Keratinocyte (primary cell): Measurements from ENCODE around the gene FAM118B. TPM values are rescaled to one million over a fixed set of nuclear protein-coding genes. Genes with fewer than 3 reads are reported as not detected.

ENCODE experiments used
- DNase-seq: peaks from one replicate; pipeline ENCODE4 v3.0.0-alpha.2; 2011; ENCODE audit warnings: low read depth, missing footprints, low spot score
- FAIRE-seq: peaks from 2 replicates; lab custom pipeline; 2011; peaks lifted over from hg19 to GRCh38; lab: Jason Lieb, UNC
- H2AFZ ChIP-seq: 2 replicates; pipeline ENCODE4 v1.6.0; 2012; ENCODE audit warnings: low read length, control low read depth, inconsistent platforms; ENCODE audit not compliant: control insufficient read depth
- H3K27ac ChIP-seq: 2 replicates; pipeline ENCODE4 v1.5.1; 2011; ENCODE audit warnings: low read length; ENCODE audit not compliant: control insufficient read depth, insufficient read depth
- H3K27me3 ChIP-seq: 3 replicates; pipeline ENCODE4 v1.6.0; 2011; ENCODE audit warnings: low read length; ENCODE audit not compliant: control insufficient read depth, insufficient read depth; ENCODE audit errors: extremely low read depth
- H3K36me3 ChIP-seq, 2 experiments: 2 replicates in 1 of 2; 3 replicates in 1 of 2; pipeline ENCODE4 v1.5.1; 2011; ENCODE audit warnings: low read length in 2 of 2, mild to moderate bottlenecking in 1 of 2; ENCODE audit not compliant: control insufficient read depth in 2 of 2, insufficient read depth in 2 of 2; ENCODE audit errors: extremely low read depth in 1 of 2
- H3K4me1 ChIP-seq: 3 replicates; pipeline ENCODE4 v1.5.1; 2011; ENCODE audit warnings: low read length; ENCODE audit not compliant: control insufficient read depth, insufficient read depth; ENCODE audit errors: extremely low read depth
- H3K4me2 ChIP-seq: 3 replicates; pipeline ENCODE4 v1.6.0; 2011; ENCODE audit warnings: low read depth, low read length; ENCODE audit not compliant: control insufficient read depth, insufficient read depth; ENCODE audit errors: extremely low read depth
- H3K4me3 ChIP-seq, 3 experiments: fragments of 200-600 bp in 1 of 3; sonication (generic) in 1 of 3; 2 replicates in 2 of 3; 3 replicates in 1 of 3; pipeline ENCODE4 v1.5.1; 2011 to 2016; ENCODE audit warnings: low read length in 3 of 3, mild to moderate bottlenecking in 3 of 3, control low read depth in 2 of 3, inconsistent platforms in 1 of 3, low read depth in 1 of 3, mixed read lengths in 1 of 3, mixed run types in 1 of 3, moderate library complexity in 1 of 3; ENCODE audit not compliant: control insufficient read depth in 2 of 3, insufficient read depth in 2 of 3; ENCODE audit errors: extremely low read depth in 1 of 3
- H3K79me2 ChIP-seq: 2 replicates; pipeline ENCODE4 v1.6.0; 2012; ENCODE audit warnings: low read length; ENCODE audit not compliant: control insufficient read depth, insufficient read depth
- H3K9ac ChIP-seq: 3 replicates; pipeline ENCODE4 v1.6.0; 2011; ENCODE audit warnings: low read length; ENCODE audit not compliant: control insufficient read depth, insufficient read depth; ENCODE audit errors: extremely low read depth
- H3K9me1 ChIP-seq: 3 replicates; pipeline ENCODE4 v1.6.0; 2011; ENCODE audit warnings: low read length; ENCODE audit not compliant: control insufficient read depth, insufficient read depth; ENCODE audit errors: extremely low read depth
- H3K9me3 ChIP-seq: 2 replicates; pipeline ENCODE4 v1.5.1; 2012; ENCODE audit warnings: low read depth, low read length; ENCODE audit not compliant: control insufficient read depth
- H4K20me1 ChIP-seq: 3 replicates; pipeline ENCODE4 v1.6.0; 2011; ENCODE audit warnings: low read length; ENCODE audit not compliant: control insufficient read depth, insufficient read depth; ENCODE audit errors: extremely low read depth
- EZH2 ChIP-seq: IDR thresholded peaks from one replicate; pipeline ENCODE4 v1.6.1; 2012; ENCODE audit warnings: inconsistent platforms, mild to moderate bottlenecking, low read length, moderate library complexity
- dilution Hi-C: fragments of 300-500 bp; cut with MboI; formaldehyde crosslinking; loops from one replicate; pipeline ENCODE4 v1.7.0; 2020; ENCODE audit warnings: low sequenced_read_pairs; ENCODE audit not compliant: extremely low pct_ligation_motif_present
- polyA plus RNA-seq, 5 experiments: library from polyadenylated mRNA; depleted of rRNA in 3 of 5; stranded (reverse) in 3 of 5; stranded (forward) in 1 of 5; unstranded in 1 of 5; fragments of >200 nt; gene quantifications; 1 replicate in 1 of 5; 2 replicates in 3 of 5; 3 replicates in 1 of 5; pipeline versions ENCODE4 v1.2.1 to v1.2.3, GENCODE V29; 2011 to 2012; ENCODE audit warnings: missing spikeins in 2 of 5, low read depth in 1 of 5, low replicate concordance in 1 of 5
- TF ChIP-seq, protein P1 (sequence below), 3 experiments: IDR thresholded peaks in 1 of 3; conservative IDR thresholded peaks in 1 of 3; optimal IDR thresholded peaks in 1 of 3; 2 replicates in 2 of 3; 3 replicates in 1 of 3; pipeline versions ENCODE3 to v1.5.1; 2011; ENCODE audit warnings: low read length in 3 of 3, mild to moderate bottlenecking in 3 of 3, moderate library complexity in 2 of 3, control low read depth in 1 of 3, inconsistent platforms in 1 of 3; ENCODE audit not compliant: insufficient read depth in 2 of 3; ENCODE audit errors: extremely low read depth in 1 of 3

Gene FAM118B
- polyA plus RNA-seq, 1 donor (not counting 4 experiments of a cell fraction or from before 2014, with no cell fraction given) = 32.0 TPM

GRCh38 chr11:126212089-126212660, 593 bp downstream of the FAM118B start:
- dilution Hi-C loops = loop anchor here (25.0 kb wide), 1 partner anchor 275 kb away; the partner anchor contains the start of gene VSIG10L2
- Histone ChIP-seq H3K9me1 (peaks cover 2% of the 10 kb centered on the region), H3K4me2 (peak overlapping the region; percentile 100), H3K9me3 (no peaks in the 10 kb centered on the region), H3K79me2 (peaks cover 50% of the 10 kb centered on the region), H3K27ac (peak overlapping the region; percentile 75), H3K27me3 (no peaks in the 10 kb centered on the region), H3K4me1 (peaks cover 16% of the 10 kb centered on the region), H3K36me3 (peaks cover 6 to 8% of the 10 kb centered on the region in 2 experiments), H4K20me1 (no peaks in the 10 kb centered on the region), H3K9ac (peak overlapping the region; percentile 97), H3K4me3 (peak overlapping the region; percentile 56 to 89 (median 78)), H2AFZ (peak overlapping the region; percentile 83)
- TF ChIP-seq, protein P1, sequence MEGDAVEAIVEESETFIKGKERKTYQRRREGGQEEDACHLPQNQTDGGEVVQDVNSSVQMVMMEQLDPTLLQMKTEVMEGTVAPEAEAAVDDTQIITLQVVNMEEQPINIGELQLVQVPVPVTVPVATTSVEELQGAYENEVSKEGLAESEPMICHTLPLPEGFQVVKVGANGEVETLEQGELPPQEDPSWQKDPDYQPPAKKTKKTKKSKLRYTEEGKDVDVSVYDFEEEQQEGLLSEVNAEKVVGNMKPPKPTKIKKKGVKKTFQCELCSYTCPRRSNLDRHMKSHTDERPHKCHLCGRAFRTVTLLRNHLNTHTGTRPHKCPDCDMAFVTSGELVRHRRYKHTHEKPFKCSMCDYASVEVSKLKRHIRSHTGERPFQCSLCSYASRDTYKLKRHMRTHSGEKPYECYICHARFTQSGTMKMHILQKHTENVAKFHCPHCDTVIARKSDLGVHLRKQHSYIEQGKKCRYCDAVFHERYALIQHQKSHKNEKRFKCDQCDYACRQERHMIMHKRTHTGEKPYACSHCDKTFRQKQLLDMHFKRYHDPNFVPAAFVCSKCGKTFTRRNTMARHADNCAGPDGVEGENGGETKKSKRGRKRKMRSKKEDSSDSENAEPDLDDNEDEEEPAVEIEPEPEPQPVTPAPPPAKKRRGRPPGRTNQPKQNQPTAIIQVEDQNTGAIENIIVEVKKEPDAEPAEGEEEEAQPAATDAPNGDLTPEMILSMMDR (optimal IDR thresholded peaks at IDR 0.05 in 1 of 3, IDR thresholded peaks at IDR 0.05 in 1 of 3, conservative IDR thresholded peaks at IDR 0.05 in 1 of 3; ENCODE audit: extremely low read depth in 1 of 3, insufficient read depth in 2 of 3, low read length in 3 of 3) = no peak
- TF ChIP-seq EZH2 = no peak
- FAIRE-seq (no peak), DNase-seq (no peak)

DNA sequence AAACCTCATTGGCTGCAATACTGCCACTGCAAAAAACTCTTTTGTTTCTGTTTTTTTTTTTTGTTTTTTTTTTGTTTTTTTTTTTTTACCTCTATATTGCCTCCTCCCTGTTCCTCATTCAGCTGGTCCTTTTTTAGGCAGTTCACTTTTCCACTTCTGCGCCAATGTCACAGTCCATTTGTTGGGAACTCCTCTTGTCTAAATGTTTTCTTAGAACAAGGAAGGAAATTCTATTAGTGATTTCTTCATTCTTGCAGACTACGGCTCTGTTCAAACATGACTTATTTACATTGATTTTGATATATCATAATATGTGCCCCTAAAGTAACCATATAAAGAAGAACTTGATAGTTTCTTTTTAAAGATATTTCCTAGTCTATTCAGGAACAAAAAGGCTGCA, 2.9 kb downstream of the FAM118B start:
- Histone ChIP-seq H3K9me3 (no peaks in the 10 kb centered on the region), H3K79me2 (peaks cover 70% of the 10 kb centered on the region), H2AFZ (no peak overlapping the region), H3K27me3 (no peaks in the 10 kb centered on the region), H3K9ac (no peak overlapping the region), H3K4me3 (no peak overlapping the region), H3K4me2 (no peak overlapping the region), H3K27ac (no peak overlapping the region), H3K36me3 (peaks cover 0 to 2% of the 10 kb centered on the region in 2 experiments), H4K20me1 (peaks cover 3% of the 10 kb centered on the region), H3K9me1 (peaks cover 2% of the 10 kb centered on the region), H3K4me1 (peaks cover 16% of the 10 kb centered on the region)
- dilution Hi-C loops = loop anchor here (25.0 kb wide), 1 partner anchor 277 kb away; the partner anchor contains the start of gene VSIG10L2
- FAIRE-seq (no peak), DNase-seq (no peak)
- no peak for TF ChIP-seq EZH2
- TF ChIP-seq, protein P1 (optimal IDR thresholded peaks at IDR 0.05 in 1 of 3, IDR thresholded peaks at IDR 0.05 in 1 of 3, conservative IDR thresholded peaks at IDR 0.05 in 1 of 3; ENCODE audit: extremely low read depth in 1 of 3, insufficient read depth in 2 of 3, low read length in 3 of 3) = no peak
